ENCODE measurements around the gene COL8A2. TPM values are rescaled to one million over a fixed set of nuclear protein-coding genes. Genes with fewer than 3 reads are reported as not detected.

Gene COL8A2
- 2.1 TPM for total RNA-seq

GRCh38 chr1:36125129-36125991 lies at the start of gene COL8A2:
Gene COL8A2 (minus strand): TSS chr1:36125222. CDS start chr1:36100242, 24,980 bp downstream.

GRCh38 chr1:36155408-36156328 lies 30.6 kb upstream of the COL8A2 start, which contains the start of gene MAP7D1:
Gene MAP7D1 (plus strand): TSS chr1:36156160. CDS start chr1:36156418, 258 bp downstream.

GRCh38 chr1:36149237-36149972 lies 24.4 kb upstream of the COL8A2 start, which contains the start of gene TRAPPC3:
Gene TRAPPC3 (minus strand): TSS chr1:36149486. CDS start chr1:36149378, 108 bp downstream.

GRCh38 chr1:36088577-36089392 lies 36.2 kb downstream of the COL8A2 start, which contains the start of gene ADPRS:
Gene ADPRS (plus strand): TSS chr1:36088892. CDS start chr1:36088905, 13 bp downstream.

GRCh38 chr1:36083635-36084496 lies 41.2 kb downstream of the COL8A2 start, which contains the start of gene TEKT2:
Gene TEKT2 (plus strand): TSS chr1:36084094. CDS start chr1:36084922, 828 bp downstream.

Other genes with a start within 250 kb of the COL8A2 start
- gene AGO1, start 242.0 kb downstream of the COL8A2 start, total RNA-seq: 18.5 TPM
- 27.9 TPM for gene AGO3, start 194.1 kb downstream of the COL8A2 start, total RNA-seq
- 11.1 TPM for gene TEKT2, start 41.1 kb downstream of the COL8A2 start, total RNA-seq
- gene ADPRS, start 36.3 kb downstream of the COL8A2 start, total RNA-seq: 18.5 TPM
- gene TRAPPC3, start 24.3 kb upstream of the COL8A2 start, total RNA-seq: 51.0 TPM
- 78.7 TPM for gene MAP7D1, start 30.9 kb upstream of the COL8A2 start, total RNA-seq
- 105 TPM for gene THRAP3, start 99.2 kb upstream of the COL8A2 start, total RNA-seq
- 3.0 TPM for gene SH3D21, start 181.1 kb upstream of the COL8A2 start, total RNA-seq
- gene EVA1B, start 198.4 kb upstream of the COL8A2 start, total RNA-seq: 3.5 TPM

All from diencephalon (tissue), 1 donor.